NB4 (cell line): ENCODE measurements around the gene KCNH6.

Experiments used
- DNase-seq: peaks from one replicate; pipeline ENCODE4 v3.0.0; 2010; ENCODE audit warnings: low read depth
- H3K4me3 ChIP-seq: one replicate; pipeline ENCODE4 v1.5.1; 2011; ENCODE audit warnings: mild to moderate bottlenecking, low read depth, low read length, moderate library complexity
- MYC ChIP-seq: IDR thresholded peaks from 2 replicates; pipeline ENCODE4 v1.6.1; 2011; ENCODE audit warnings: low read depth, low read length
- POLR2A ChIP-seq: IDR thresholded peaks from 2 replicates; pipeline ENCODE4 v1.6.1; 2011; ENCODE audit warnings: mild to moderate bottlenecking; ENCODE audit not compliant: insufficient read length; ENCODE audit errors: extremely low read depth
- TF ChIP-seq, protein P1 (sequence below): IDR thresholded peaks from one replicate; pipeline ENCODE4 v1.5.1; 2012; ENCODE audit warnings: low read depth, low read length
- TF ChIP-seq, protein P2 (sequence below): IDR thresholded peaks from 2 replicates; pipeline ENCODE4 v1.6.1; 2011; ENCODE audit warnings: low read depth, low read length

The KCNH6 gene

DNA sequence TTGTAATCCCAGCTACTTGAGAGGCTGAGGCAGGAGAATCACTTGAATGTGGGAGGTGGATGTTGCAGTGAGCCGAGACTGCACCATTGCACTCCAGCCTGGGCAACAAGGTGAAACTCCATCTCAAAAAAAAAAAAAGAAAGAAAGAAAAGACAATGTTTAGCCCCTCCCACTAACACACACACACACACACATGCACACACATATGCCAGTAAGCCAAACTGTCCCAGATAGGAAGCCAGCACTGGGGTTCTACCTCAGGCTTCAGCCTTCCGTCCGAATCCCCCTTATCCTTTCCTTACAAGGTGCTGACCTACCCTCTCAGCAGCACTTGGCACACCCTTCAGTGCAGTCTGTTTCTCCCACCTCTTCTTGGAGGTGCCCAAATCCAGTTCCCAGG is 8.7 kb upstream of the KCNH6 start:
- no peak overlapping the region for H3K4me3 ChIP-seq
- DNase-seq: no peak
- TF ChIP-seq, protein P1, sequence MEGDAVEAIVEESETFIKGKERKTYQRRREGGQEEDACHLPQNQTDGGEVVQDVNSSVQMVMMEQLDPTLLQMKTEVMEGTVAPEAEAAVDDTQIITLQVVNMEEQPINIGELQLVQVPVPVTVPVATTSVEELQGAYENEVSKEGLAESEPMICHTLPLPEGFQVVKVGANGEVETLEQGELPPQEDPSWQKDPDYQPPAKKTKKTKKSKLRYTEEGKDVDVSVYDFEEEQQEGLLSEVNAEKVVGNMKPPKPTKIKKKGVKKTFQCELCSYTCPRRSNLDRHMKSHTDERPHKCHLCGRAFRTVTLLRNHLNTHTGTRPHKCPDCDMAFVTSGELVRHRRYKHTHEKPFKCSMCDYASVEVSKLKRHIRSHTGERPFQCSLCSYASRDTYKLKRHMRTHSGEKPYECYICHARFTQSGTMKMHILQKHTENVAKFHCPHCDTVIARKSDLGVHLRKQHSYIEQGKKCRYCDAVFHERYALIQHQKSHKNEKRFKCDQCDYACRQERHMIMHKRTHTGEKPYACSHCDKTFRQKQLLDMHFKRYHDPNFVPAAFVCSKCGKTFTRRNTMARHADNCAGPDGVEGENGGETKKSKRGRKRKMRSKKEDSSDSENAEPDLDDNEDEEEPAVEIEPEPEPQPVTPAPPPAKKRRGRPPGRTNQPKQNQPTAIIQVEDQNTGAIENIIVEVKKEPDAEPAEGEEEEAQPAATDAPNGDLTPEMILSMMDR: no peak
- TF ChIP-seq, protein P2, sequence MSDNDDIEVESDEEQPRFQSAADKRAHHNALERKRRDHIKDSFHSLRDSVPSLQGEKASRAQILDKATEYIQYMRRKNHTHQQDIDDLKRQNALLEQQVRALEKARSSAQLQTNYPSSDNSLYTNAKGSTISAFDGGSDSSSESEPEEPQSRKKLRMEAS: no peak
- no peak for TF ChIP-seq POLR2A
- no peak for TF ChIP-seq MYC

DNA sequence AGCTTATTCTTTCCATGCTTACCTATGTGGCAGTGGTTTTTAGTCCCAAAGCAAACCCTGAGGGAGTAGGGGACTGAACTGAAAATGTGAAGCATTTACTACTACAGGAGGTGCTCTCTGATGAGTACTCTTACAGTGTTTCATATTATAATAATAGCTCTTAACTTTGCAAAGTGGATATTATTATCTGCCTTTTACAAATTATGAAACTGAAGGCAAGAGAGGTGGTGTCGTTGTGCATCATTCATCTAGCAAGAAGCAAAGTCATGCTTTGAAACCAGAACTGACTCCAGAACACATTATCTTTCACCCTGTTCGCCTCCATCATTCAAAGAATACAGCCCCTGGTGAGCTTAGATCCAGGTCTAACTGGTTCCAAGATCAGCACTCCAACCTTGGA is 8.2 kb upstream of the KCNH6 start:
- H3K4me3 ChIP-seq: no peak overlapping the region
- TF ChIP-seq POLR2A (no peak), MYC (no peak)
- TF ChIP-seq, protein P2: no peak
- TF ChIP-seq, protein P1: no peak
- DNase-seq: no peak

DNA sequence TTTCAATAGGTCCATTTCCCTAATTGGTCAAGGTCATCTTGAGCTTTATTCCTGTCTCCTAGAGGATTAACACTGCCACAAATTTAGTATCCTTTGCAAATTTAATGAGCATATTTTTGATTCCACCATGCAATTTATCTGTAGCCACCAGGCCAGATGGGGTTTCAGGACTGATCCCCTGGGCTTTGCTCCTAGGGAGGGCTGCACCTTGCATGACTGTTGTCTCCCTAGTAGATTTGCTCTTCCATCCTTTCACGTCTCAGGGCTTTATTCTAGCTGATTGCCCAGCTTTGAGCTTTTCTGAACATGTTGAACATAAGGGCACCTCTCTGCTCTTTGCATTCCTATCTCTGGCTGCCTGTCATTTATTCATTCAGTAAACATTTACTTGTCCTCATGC is 7.7 kb upstream of the KCNH6 start:
- TF ChIP-seq, protein P2: no peak
- TF ChIP-seq POLR2A: no peak
- TF ChIP-seq MYC: no peak
- TF ChIP-seq, protein P1: no peak

GRCh38 chr17:63516910-63517824 is 6.0 kb upstream of the KCNH6 start:
- no peak overlapping the region for H3K4me3 ChIP-seq
- peak; percentile 9 for DNase-seq
- TF ChIP-seq MYC (no peak), POLR2A (no peak)
- TF ChIP-seq, protein P2: no peak
- TF ChIP-seq, protein P1: no peak

More for the DNA sequence above, 7.7 kb upstream of the KCNH6 start:
- H3K4me3 ChIP-seq: no peak overlapping the region
- no peak for DNase-seq

- DNase-seq: no peak
- H3K4me3 ChIP-seq: no peak overlapping the region
- TF ChIP-seq POLR2A: no peak
- TF ChIP-seq, protein P1: no peak
- TF ChIP-seq, protein P2: no peak
- TF ChIP-seq MYC: no peak
Measured at GRCh38 chr17:63517825-63518534, 5.2 kb upstream of the KCNH6 start.
